ENCODE measurements around the gene USP2.

The USP2 gene

DNA sequence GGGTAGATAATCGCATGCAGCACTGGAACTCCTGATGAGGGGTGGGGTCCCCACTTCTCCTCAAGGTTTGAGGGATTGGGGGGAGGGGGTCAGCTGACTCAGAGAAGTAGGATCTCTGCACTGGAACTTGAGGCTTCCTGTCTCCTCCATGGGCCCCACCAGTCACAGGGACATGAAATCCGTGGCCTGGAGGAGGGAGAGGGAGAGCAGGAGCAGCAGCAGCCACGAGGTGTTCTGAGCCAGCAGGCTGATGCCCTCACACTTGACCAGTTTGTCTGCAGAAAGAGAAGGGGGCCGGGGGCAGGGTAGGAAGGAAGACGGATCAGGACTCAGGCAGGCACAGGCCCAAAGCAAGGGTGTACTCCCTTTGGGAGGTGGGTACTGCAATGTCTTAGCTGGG, 37.8 kb upstream of the USP2 start:
- H3K4me3 ChIP-seq (ENCODE audit: low read depth, low read length) = no peak overlapping the region
- TF ChIP-seq, protein P1, sequence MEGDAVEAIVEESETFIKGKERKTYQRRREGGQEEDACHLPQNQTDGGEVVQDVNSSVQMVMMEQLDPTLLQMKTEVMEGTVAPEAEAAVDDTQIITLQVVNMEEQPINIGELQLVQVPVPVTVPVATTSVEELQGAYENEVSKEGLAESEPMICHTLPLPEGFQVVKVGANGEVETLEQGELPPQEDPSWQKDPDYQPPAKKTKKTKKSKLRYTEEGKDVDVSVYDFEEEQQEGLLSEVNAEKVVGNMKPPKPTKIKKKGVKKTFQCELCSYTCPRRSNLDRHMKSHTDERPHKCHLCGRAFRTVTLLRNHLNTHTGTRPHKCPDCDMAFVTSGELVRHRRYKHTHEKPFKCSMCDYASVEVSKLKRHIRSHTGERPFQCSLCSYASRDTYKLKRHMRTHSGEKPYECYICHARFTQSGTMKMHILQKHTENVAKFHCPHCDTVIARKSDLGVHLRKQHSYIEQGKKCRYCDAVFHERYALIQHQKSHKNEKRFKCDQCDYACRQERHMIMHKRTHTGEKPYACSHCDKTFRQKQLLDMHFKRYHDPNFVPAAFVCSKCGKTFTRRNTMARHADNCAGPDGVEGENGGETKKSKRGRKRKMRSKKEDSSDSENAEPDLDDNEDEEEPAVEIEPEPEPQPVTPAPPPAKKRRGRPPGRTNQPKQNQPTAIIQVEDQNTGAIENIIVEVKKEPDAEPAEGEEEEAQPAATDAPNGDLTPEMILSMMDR (IDR thresholded peaks at IDR 0.05; ENCODE audit: insufficient read depth, low read depth, low read length, missing control alignments) = no peak
- no peak for DNase-seq (ENCODE audit: low read depth)

DNA sequence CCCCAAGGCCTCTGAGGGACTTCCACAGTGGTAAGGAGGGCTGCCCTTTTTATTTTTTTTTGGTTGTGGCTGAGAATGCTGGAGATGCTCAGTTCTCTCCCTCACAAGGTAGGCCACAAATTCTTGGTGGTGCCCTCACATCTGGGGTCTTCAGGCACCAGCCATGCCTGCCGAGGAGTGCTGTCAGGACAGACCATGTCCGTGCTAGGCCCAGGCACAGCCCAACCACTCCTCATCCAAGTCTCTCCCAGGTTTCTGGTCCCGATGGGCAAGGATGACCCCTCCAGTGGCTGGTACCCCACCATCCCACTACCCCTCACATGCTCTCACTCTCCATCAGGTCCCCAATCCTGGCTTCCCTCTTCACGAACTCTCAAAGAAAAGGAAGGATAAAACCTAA, 37.3 kb upstream of the USP2 start:
- no peak for DNase-seq (ENCODE audit: low read depth)
- no peak overlapping the region for H3K4me3 ChIP-seq (ENCODE audit: low read depth, low read length)
- TF ChIP-seq, protein P1 (IDR thresholded peaks at IDR 0.05; ENCODE audit: insufficient read depth, low read depth, low read length, missing control alignments) = no peak

DNA sequence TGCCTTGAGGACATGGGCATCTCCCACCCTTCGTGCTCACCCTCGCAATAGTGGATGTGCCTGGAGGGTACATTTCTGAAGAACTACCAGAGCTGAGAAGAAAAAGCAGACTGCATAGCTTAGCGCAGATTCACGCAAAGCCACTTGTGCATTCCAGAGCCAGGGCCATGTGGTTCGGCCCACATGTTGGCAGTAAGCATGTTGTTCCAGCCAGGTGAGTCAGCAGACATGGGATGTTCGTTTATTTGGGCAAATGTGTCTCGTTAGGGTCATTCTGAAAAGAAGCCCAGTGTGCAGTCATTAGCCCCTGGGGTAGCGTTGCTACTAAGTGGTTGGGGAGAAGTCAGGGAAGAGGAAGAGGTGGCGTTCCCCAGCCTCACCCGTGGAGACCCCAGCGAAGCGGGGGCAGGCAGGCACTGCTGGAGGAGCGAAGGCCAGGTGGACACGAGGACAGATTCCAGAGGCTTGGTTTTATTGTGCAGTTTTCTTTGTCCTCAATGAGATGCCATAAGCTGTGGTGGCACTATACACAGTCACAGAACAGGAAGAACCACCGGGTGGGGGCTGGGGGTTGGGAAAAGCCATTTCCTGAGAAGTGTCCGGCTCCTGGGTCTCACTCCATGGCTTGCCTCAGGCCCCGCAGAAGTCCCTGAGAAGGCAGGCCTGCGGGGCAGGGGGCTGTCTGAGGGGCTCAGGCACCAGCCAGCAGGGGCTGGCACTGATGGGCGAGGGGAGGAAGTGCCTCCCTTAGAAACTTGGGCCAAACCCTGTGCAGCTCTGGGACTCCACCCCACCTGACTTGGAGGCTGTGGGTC, 36.4 kb upstream of the USP2 start:
- no peak overlapping the region for H3K4me3 ChIP-seq (ENCODE audit: low read depth, low read length)
- DNase-seq (ENCODE audit: low read depth) = no peak
- TF ChIP-seq, protein P1 (IDR thresholded peaks at IDR 0.05; ENCODE audit: insufficient read depth, low read depth, low read length, missing control alignments) = no peak

DNA sequence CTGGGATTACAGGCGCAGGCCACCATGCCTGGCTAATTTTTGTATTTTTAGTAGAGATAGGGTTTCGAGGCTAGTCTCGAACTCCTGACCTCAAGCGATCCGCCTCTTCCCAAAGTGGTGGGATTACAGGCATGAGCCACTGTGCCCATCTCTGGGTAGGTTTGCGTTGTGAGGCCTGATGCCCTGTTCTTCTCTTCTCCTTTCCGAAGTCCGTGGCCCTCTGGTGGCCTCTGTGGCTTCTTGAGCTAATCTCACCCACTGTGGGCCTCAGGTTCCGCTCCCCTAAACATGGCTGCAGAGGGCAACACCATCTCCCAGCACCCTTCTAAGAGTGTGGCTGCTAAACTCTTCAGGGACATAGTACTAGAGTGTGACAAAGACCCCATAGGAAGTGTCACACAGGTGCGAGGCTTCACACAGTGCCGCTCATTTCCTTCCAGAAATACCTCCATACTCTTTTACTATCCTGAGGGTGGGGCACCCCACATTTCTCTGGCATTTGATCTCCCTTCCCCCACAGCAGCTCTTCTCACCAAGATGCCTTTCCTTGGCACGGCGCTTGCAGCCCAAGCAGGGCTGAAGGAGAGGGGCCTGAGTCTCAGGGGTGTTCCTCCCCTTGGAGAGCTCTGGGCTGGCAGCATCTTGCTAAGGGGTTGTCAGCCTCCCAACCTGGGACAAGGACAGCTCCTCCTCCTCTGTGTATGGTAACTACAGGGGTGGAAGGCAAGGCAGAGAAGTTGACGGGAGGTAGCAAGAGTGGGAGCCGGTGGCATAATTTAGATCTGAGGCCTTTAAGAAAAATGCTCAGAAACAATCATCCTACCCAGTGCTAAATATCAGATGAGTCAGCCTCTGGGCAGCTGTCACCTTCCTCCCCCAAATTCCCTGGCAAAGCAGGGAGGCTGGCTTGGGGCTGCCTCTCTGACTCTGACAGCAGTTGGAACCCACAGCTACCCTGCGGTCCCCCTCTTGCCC, 35.4 kb upstream of the USP2 start:
- TF ChIP-seq, protein P1 (IDR thresholded peaks at IDR 0.05; ENCODE audit: insufficient read depth, low read depth, low read length, missing control alignments) = no peak
- no peak overlapping the region for H3K4me3 ChIP-seq (ENCODE audit: low read depth, low read length)
- DNase-seq (ENCODE audit: low read depth) = no peak

DNA sequence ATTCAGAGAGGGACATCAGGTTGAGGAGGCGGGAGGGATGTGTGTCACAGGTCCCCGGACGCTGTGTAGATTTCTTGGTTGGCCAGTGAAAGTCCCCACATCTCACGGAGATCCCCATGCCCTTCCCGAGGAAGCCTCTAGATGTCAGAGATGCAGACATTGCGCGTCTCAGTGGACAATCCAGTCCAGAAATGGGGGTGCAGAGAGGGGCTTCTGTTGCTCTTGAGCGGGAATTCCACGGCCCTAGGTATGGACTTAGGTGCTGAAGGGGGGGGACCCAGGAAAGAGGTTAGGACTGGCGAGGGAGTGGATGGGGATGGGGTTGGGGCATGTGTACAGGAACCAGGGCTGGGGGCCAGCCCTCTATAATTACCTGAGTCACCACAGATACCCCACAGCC, 34.5 kb upstream of the USP2 start:
- DNase-seq (ENCODE audit: low read depth) = peak; percentile 41
- no peak overlapping the region for H3K4me3 ChIP-seq (ENCODE audit: low read depth, low read length)
- TF ChIP-seq, protein P1 (IDR thresholded peaks at IDR 0.05; ENCODE audit: insufficient read depth, low read depth, low read length, missing control alignments) = no peak

DNA sequence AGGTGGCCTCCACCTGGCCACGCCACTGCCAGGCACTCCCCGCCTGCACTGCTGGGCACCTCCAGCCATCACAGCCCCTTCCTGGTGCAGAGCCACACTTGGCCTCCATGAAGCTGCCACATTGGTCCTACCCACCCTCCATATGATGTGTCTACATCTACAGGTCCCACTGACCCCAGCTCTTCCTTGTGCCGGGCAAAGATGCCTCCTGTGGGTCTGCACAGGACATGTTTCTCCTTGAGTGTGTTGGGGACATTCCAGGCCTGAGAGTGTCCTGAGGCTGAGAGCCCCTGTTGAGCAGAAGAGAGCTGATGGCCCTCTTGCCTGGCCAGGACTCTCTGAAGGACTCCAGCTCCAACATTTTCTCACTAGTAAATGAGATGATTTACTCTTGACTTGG, 34.0 kb upstream of the USP2 start:
- TF ChIP-seq, protein P1 (IDR thresholded peaks at IDR 0.05; ENCODE audit: insufficient read depth, low read depth, low read length, missing control alignments) = no peak
- no peak overlapping the region for H3K4me3 ChIP-seq (ENCODE audit: low read depth, low read length)
- DNase-seq (ENCODE audit: low read depth) = no peak
